HEK293 (cell line): ENCODE data around the gene CENPB.
A peak's percentile ranks its signal among the peaks of the same experiment; 100 is the strongest.

Source experiments
- CTCF ChIA-PET: fragments of 350-600 bp; formaldehyde crosslinking; extraction: SDS; loops from one replicate; lab custom pipeline; 2021; ENCODE audit warnings: antibody characterized with exemption; lab: Yijun Ruan, JAX
- POLR2A ChIA-PET: fragments of 300-600 bp; formaldehyde crosslinking; extraction: SDS; loops from one replicate; lab custom pipeline; 2020; ENCODE audit warnings: antibody characterized with exemption, inconsistent platforms; lab: Yijun Ruan, JAX
- H3K27ac ChIP-seq: fragments of 200-500 bp; sonication (Bioruptor generic); 2 replicates; pipeline ENCODE4 v1.5.1; 2014; ENCODE audit warnings: low read depth, low read length, control low read depth, inconsistent platforms; ENCODE audit errors: extremely low read depth
- H3K36me3 ChIP-seq, 2 experiments: fragments of 200-500 bp in 1 of 2; sonication (Bioruptor generic) in 1 of 2; 1 replicate in 1 of 2; 2 replicates in 1 of 2; pipeline ENCODE4 v1.5.1; 2014 to 2017; ENCODE audit warnings: inconsistent platforms in 2 of 2, low read length in 2 of 2; ENCODE audit not compliant: control insufficient read depth in 2 of 2, insufficient read depth in 1 of 2
- H3K4me1 ChIP-seq: fragments of 200-500 bp; sonication (Bioruptor generic); 2 replicates; pipeline ENCODE4 v1.5.1; 2014; ENCODE audit warnings: mild to moderate bottlenecking, low read length, inconsistent platforms; ENCODE audit not compliant: control insufficient read depth, insufficient read depth
- H3K4me3 ChIP-seq: 2 replicates; pipeline ENCODE4 v1.5.1; 2011; ENCODE audit warnings: low read depth, mild to moderate bottlenecking, control low read depth, low read length, moderate library complexity
- H3K9me3 ChIP-seq: fragments of 200-500 bp; sonication (Bioruptor generic); 2 replicates; pipeline ENCODE4 v1.5.1; 2014; ENCODE audit warnings: low read depth, low read length, inconsistent platforms; ENCODE audit not compliant: control insufficient read depth, insufficient read depth
- KLF8 ChIP-seq: fragments of 450-650 bp; formaldehyde crosslinking; IDR thresholded peaks from 2 replicates; pipeline ENCODE4 v1.5.1; 2016; ENCODE audit warnings: missing biosample characterization, missing genetic modification characterization
- MEIS1 ChIP-seq: sonication (generic); formaldehyde crosslinking; IDR thresholded peaks from 2 replicates; pipeline ENCODE4 v1.8.1; 2022; ENCODE audit warnings: missing genetic modification reagents, mild to moderate bottlenecking, borderline replicate concordance
- YY2 ChIP-seq: fragments of 450-650 bp; formaldehyde crosslinking; IDR thresholded peaks from 2 replicates; pipeline ENCODE4 v1.5.1; 2016; ENCODE audit warnings: missing biosample characterization, missing genetic modification characterization
- ZBTB20 ChIP-seq: fragments of 450-650 bp; formaldehyde crosslinking; IDR thresholded peaks from 2 replicates; pipeline ENCODE4 v1.5.1; 2016; ENCODE audit warnings: missing biosample characterization, missing genetic modification characterization
- ZFP69B ChIP-seq: fragments of 450-650 bp; formaldehyde crosslinking; IDR thresholded peaks from 2 replicates; pipeline ENCODE4 v1.5.1; 2016; ENCODE audit warnings: missing biosample characterization, missing genetic modification characterization
- ZNF114 ChIP-seq: fragments of 450-650 bp; formaldehyde crosslinking; IDR thresholded peaks from 2 replicates; pipeline ENCODE4 v1.5.0; 2017; ENCODE audit warnings: missing biosample characterization, missing genetic modification characterization
- ZNF174 ChIP-seq: fragments of 450-650 bp; formaldehyde crosslinking; IDR thresholded peaks from 2 replicates; pipeline ENCODE4 v1.5.0; 2017; ENCODE audit warnings: missing biosample characterization, mild to moderate bottlenecking, missing genetic modification characterization
- ZNF2 ChIP-seq: fragments of 450-650 bp; formaldehyde crosslinking; IDR thresholded peaks from 2 replicates; pipeline ENCODE4 v1.5.1; 2016; ENCODE audit warnings: missing biosample characterization, missing genetic modification characterization
- ZNF211 ChIP-seq: fragments of 450-650 bp; formaldehyde crosslinking; IDR thresholded peaks from 2 replicates; pipeline ENCODE4 v1.5.1; 2016; ENCODE audit warnings: low read depth, missing biosample characterization, missing genetic modification characterization
- ZNF221 ChIP-seq: fragments of 450-650 bp; formaldehyde crosslinking; IDR thresholded peaks from 2 replicates; pipeline ENCODE4 v1.5.1; 2017; ENCODE audit warnings: missing biosample characterization, missing genetic modification characterization, borderline replicate concordance
- ZNF239 ChIP-seq: fragments of 450-650 bp; formaldehyde crosslinking; IDR thresholded peaks from 2 replicates; pipeline ENCODE4 v1.5.1; 2016; ENCODE audit warnings: missing biosample characterization, missing genetic modification characterization
- ZNF292 ChIP-seq: fragments of 450-650 bp; formaldehyde crosslinking; IDR thresholded peaks from 2 replicates; pipeline ENCODE4 v1.5.1; 2016; ENCODE audit warnings: low read depth, missing biosample characterization, missing genetic modification characterization, borderline replicate concordance
- ZNF341 ChIP-seq: fragments of 450-650 bp; formaldehyde crosslinking; IDR thresholded peaks from 2 replicates; pipeline ENCODE4; 2016; ENCODE audit warnings: low read depth, missing biosample characterization, missing genetic modification characterization
- ZNF394 ChIP-seq: fragments of 450-650 bp; formaldehyde crosslinking; IDR thresholded peaks from 2 replicates; pipeline ENCODE4 v1.5.1; 2016; ENCODE audit warnings: missing biosample characterization, missing genetic modification characterization, mild to moderate bottlenecking, moderate library complexity, borderline replicate concordance
- ZNF416 ChIP-seq: fragments of 450-650 bp; formaldehyde crosslinking; IDR thresholded peaks from 2 replicates; pipeline ENCODE4 v1.5.1; 2016; ENCODE audit warnings: missing biosample characterization, missing genetic modification characterization
- ZNF433 ChIP-seq: fragments of 450-650 bp; formaldehyde crosslinking; IDR thresholded peaks from 2 replicates; pipeline ENCODE4 v1.5.1; 2016; ENCODE audit warnings: missing biosample characterization, missing genetic modification characterization, low read depth
- ZNF473 ChIP-seq: fragments of 450-650 bp; formaldehyde crosslinking; IDR thresholded peaks from 2 replicates; pipeline ENCODE4 v1.5.1; 2017; ENCODE audit warnings: missing biosample characterization, missing genetic modification characterization
- ZNF530 ChIP-seq: fragments of 450-650 bp; formaldehyde crosslinking; IDR thresholded peaks from 2 replicates; pipeline ENCODE4 v1.5.1; 2016; ENCODE audit warnings: low read depth, missing biosample characterization, missing genetic modification characterization
- ZNF548 ChIP-seq: fragments of 450-650 bp; formaldehyde crosslinking; IDR thresholded peaks from 2 replicates; pipeline ENCODE4 v1.5.1; 2016; ENCODE audit warnings: missing biosample characterization, missing genetic modification characterization
- ZNF555 ChIP-seq: fragments of 450-650 bp; formaldehyde crosslinking; conservative IDR thresholded peaks from 2 replicates; pipeline ENCODE4 v1.5.1; 2017; ENCODE audit warnings: missing biosample characterization, mild to moderate bottlenecking, missing genetic modification characterization, inconsistent platforms
- ZNF558 ChIP-seq: fragments of 450-650 bp; formaldehyde crosslinking; IDR thresholded peaks from 2 replicates; pipeline ENCODE4 v1.5.1; 2016; ENCODE audit warnings: missing biosample characterization, missing genetic modification characterization
- ZNF561 ChIP-seq: fragments of 450-650 bp; IDR thresholded peaks from 2 replicates; pipeline ENCODE4 v1.5.1; 2018; ENCODE audit warnings: missing biosample characterization, missing genetic modification characterization, borderline replicate concordance
- ZNF670 ChIP-seq: fragments of 450-650 bp; formaldehyde crosslinking; IDR thresholded peaks from 2 replicates; pipeline ENCODE4 v1.5.1; 2016; ENCODE audit warnings: missing biosample characterization, missing genetic modification characterization, low read depth
- ZNF792 ChIP-seq: fragments of 450-650 bp; formaldehyde crosslinking; IDR thresholded peaks from 2 replicates; pipeline ENCODE4 v1.5.1; 2016; ENCODE audit warnings: missing biosample characterization, missing genetic modification characterization
- TF ChIP-seq, protein P1 (sequence below): fragments of 450-650 bp; IDR thresholded peaks from 2 replicates; pipeline ENCODE4 v1.5.1; 2018; ENCODE audit warnings: missing biosample characterization, mild to moderate bottlenecking, missing genetic modification characterization
- TF ChIP-seq, protein P2 (sequence below): fragments of 450-650 bp; formaldehyde crosslinking; IDR thresholded peaks from 2 replicates; pipeline ENCODE4 v1.5.1; 2017; ENCODE audit warnings: missing biosample characterization, missing genetic modification characterization
- TF ChIP-seq, protein P3 (sequence below): fragments of 450-650 bp; formaldehyde crosslinking; IDR thresholded peaks from 2 replicates; pipeline ENCODE4 v1.5.1; 2016; ENCODE audit warnings: missing biosample characterization, missing genetic modification characterization
- TF ChIP-seq, protein P4 (sequence below): fragments of 450-650 bp; formaldehyde crosslinking; IDR thresholded peaks from 2 replicates; pipeline ENCODE4 v1.5.1; 2016; ENCODE audit warnings: missing biosample characterization, missing genetic modification characterization

CENPB gene

DNA sequence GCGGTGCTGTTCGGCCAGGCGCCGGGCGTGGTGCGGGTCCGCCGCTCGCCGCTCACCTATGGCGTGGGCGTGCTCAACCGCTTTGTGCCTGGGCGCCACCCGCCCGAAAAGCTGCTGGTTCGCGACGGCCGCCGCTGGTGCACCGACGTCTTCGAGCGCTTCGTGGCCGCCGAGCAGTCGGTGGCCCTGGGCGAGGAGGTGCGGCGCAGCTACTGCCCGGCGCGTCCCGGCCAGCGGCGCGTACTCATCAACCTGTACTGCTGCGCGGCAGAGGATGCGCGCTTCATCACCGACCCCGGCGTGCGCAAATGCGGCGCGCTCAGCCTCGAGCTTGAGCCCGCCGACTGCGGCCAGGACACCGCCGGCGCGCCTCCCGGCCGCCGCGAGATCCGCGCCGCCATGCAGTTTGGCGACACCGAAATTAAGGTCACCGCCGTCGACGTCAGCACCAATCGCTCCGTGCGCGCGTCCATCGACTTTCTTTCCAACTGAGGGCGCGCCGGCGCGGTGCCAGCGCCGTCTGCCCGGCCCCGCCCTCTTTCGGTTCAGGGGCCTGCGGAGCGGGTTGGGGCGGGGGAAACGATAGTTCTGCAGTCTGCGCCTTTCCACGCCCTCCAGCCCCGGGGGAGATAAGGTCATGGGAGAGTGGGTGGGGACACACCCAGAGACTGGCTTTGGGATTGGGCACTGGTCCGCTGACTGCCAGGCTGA, 34.7 kb downstream of the CENPB start:
- TF ChIP-seq, protein P1, sequence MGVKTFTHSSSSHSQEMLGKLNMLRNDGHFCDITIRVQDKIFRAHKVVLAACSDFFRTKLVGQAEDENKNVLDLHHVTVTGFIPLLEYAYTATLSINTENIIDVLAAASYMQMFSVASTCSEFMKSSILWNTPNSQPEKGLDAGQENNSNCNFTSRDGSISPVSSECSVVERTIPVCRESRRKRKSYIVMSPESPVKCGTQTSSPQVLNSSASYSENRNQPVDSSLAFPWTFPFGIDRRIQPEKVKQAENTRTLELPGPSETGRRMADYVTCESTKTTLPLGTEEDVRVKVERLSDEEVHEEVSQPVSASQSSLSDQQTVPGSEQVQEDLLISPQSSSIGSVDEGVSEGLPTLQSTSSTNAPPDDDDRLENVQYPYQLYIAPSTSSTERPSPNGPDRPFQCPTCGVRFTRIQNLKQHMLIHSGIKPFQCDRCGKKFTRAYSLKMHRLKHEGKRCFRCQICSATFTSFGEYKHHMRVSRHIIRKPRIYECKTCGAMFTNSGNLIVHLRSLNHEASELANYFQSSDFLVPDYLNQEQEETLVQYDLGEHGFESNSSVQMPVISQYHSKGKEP (tag by site-specific recombination) = no peak
- TF ChIP-seq KLF8 (tag by site-specific recombination) (no peak), YY2 (no peak), ZNF670 (tag by site-specific recombination) (no peak), ZNF221 (tag by site-specific recombination) (no peak), ZNF341 (tag by site-specific recombination) (no peak), ZNF561 (tag by site-specific recombination) (no peak), ZNF473 (no peak), ZNF558 (tag by site-specific recombination) (no peak), ZNF555 (no peak), ZNF416 (tag by site-specific recombination) (no peak), ZNF114 (tag by site-specific recombination) (no peak), ZNF174 (no peak), ZNF792 (tag by site-specific recombination) (no peak)
- TF ChIP-seq, protein P2, sequence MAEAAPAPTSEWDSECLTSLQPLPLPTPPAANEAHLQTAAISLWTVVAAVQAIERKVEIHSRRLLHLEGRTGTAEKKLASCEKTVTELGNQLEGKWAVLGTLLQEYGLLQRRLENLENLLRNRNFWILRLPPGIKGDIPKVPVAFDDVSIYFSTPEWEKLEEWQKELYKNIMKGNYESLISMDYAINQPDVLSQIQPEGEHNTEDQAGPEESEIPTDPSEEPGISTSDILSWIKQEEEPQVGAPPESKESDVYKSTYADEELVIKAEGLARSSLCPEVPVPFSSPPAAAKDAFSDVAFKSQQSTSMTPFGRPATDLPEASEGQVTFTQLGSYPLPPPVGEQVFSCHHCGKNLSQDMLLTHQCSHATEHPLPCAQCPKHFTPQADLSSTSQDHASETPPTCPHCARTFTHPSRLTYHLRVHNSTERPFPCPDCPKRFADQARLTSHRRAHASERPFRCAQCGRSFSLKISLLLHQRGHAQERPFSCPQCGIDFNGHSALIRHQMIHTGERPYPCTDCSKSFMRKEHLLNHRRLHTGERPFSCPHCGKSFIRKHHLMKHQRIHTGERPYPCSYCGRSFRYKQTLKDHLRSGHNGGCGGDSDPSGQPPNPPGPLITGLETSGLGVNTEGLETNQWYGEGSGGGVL = no peak
- CTCF ChIA-PET = interaction anchor here (0.5 to 9.8 kb wide), 17 partner anchors 9 to 331 kb away, joined by 3 to 133 read pairs (median 5); partner anchors contain the start of gene ADISSP
- Histone ChIP-seq H3K9me3 (no peaks in the 10 kb centered on the region), H3K36me3 (peaks cover 0 to 40% of the 10 kb centered on the region in 2 experiments; a peak in 1 of 3 replicates), H3K27ac (no peak overlapping the region), H3K4me1 (peaks cover 4% of the 10 kb centered on the region; the same call in 1 of the 2 replicates), H3K4me3 (peak overlapping the region; percentile 30)
- POLR2A ChIA-PET = interaction anchor here (0.5 to 3.2 kb wide), 6 partner anchors 13 to 127 kb away, joined by 3 to 17 read pairs (median 4); partner anchors contain the start of genes ADISSP, AP5S1 and CDC25B

DNA sequence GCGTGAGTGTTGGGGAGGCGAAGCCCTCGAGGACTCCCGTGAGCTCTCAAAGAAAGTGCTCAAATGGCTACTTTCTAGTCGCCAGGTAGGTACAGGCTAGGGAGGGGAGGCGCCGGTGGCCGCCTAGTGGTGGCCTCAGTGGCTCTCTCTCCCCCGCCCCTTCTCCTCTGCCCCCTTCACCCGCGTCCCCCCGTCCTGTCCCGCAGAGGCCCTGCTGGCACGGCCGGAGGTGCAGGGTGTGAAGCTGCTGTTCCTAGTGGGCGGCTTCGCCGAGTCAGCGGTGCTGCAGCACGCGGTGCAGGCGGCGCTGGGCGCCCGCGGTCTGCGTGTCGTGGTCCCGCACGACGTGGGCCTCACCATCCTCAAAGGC, 35.2 kb downstream of the CENPB start:
- Histone ChIP-seq H3K36me3 (peaks cover 0 to 37% of the 10 kb centered on the region in 2 experiments; a peak in 1 of 3 replicates), H3K27ac (no peak overlapping the region), H3K4me3 (peak overlapping the region; percentile 30), H3K4me1 (peaks cover 4% of the 10 kb centered on the region; the same call in 1 of the 2 replicates), H3K9me3 (no peaks in the 10 kb centered on the region)
- ChIA-PET CTCF (interaction anchor here (0.6 to 9.8 kb wide), 15 partner anchors 11 to 238 kb away, joined by 3 to 133 read pairs (median 5); partner anchors contain the start of gene ADISSP), POLR2A (interaction anchor here (0.5 to 3.2 kb wide), 5 partner anchors 14 to 128 kb away, joined by 3 to 17 read pairs (median 4); partner anchors contain the start of genes ADISSP, AP5S1 and CDC25B)
- TF ChIP-seq ZNF548 (tag by site-specific recombination) = no peak
- no peak for TF ChIP-seq MEIS1 (CRISPR knock-in tag)
- TF ChIP-seq ZFP69B (tag by site-specific recombination) = no peak
- TF ChIP-seq, protein P3, sequence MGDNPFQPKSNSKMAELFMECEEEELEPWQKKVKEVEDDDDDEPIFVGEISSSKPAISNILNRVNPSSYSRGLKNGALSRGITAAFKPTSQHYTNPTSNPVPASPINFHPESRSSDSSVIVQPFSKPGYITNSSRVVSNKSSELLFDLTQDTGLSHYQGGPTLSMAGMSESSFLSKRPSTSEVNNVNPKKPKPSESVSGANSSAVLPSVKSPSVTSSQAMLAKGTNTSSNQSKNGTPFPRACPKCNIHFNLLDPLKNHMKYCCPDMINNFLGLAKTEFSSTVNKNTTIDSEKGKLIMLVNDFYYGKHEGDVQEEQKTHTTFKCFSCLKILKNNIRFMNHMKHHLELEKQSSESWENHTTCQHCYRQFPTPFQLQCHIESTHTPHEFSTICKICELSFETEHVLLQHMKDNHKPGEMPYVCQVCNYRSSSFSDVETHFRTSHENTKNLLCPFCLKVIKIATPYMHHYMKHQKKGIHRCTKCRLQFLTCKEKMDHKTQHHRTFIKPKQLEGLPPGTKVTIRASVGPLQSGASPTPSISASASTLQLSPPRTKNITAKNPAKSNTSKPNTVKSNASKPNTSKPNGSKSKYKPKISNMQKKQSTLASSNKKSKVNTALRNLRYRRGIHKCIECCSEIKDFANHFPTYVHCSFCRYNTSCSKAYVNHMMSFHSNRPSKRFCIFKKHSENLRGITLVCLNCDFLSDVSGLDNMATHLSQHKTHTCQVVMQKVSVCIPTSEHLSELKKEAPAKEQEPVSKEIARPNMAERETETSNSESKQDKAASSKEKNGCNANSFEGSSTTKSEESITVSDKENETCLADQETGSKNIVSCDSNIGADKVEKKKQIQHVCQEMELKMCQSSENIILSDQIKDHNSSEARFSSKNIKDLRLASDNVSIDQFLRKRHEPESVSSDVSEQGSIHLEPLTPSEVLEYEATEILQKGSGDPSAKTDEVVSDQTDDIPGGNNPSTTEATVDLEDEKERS (tag by site-specific recombination) = no peak
- TF ChIP-seq ZNF433 (tag by site-specific recombination) = no peak
- TF ChIP-seq ZNF394 (tag by site-specific recombination) = no peak
- TF ChIP-seq ZNF292 = no peak
- TF ChIP-seq ZBTB20 (tag by site-specific recombination) = no peak
- TF ChIP-seq, protein P4, sequence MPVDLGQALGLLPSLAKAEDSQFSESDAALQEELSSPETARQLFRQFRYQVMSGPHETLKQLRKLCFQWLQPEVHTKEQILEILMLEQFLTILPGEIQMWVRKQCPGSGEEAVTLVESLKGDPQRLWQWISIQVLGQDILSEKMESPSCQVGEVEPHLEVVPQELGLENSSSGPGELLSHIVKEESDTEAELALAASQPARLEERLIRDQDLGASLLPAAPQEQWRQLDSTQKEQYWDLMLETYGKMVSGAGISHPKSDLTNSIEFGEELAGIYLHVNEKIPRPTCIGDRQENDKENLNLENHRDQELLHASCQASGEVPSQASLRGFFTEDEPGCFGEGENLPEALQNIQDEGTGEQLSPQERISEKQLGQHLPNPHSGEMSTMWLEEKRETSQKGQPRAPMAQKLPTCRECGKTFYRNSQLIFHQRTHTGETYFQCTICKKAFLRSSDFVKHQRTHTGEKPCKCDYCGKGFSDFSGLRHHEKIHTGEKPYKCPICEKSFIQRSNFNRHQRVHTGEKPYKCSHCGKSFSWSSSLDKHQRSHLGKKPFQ (tag by site-specific recombination) = no peak
- no peak for TF ChIP-seq ZNF239 (tag by site-specific recombination)
- TF ChIP-seq ZNF2 = no peak
- no peak for TF ChIP-seq ZNF530 (tag by site-specific recombination)
- no peak for TF ChIP-seq ZNF211 (tag by site-specific recombination)
